HUES6 (cell line): Measurements from ENCODE around the gene HDDC3.

ENCODE experiments used
- H3K27ac ChIP-seq: 2 replicates; pipeline ENCODE4 v1.7.0; 2013; ENCODE audit warnings: low read depth, mild to moderate bottlenecking, low read length, inconsistent platforms
- H3K27me3 ChIP-seq: 2 replicates; pipeline ENCODE4 v1.6.1; 2013; ENCODE audit warnings: low read length; ENCODE audit not compliant: control insufficient read depth, insufficient read depth
- H3K36me3 ChIP-seq: 2 replicates; pipeline ENCODE4 v1.6.1; 2013; ENCODE audit warnings: low read length; ENCODE audit not compliant: control insufficient read depth, insufficient read depth
- H3K4me1 ChIP-seq: 2 replicates; pipeline ENCODE4 v1.6.1; 2013; ENCODE audit warnings: low read length; ENCODE audit not compliant: control insufficient read depth, insufficient read depth
- H3K4me3 ChIP-seq: 2 replicates; pipeline ENCODE4 v1.5.1; 2013; ENCODE audit warnings: low read depth, low read length
- H3K9ac ChIP-seq: one replicate; pipeline ENCODE4 v1.6.1; 2013; ENCODE audit warnings: mild to moderate bottlenecking, low read length
- H3K9me3 ChIP-seq: 2 replicates; pipeline ENCODE4 v1.6.1; 2013; ENCODE audit warnings: low read depth, low read length; ENCODE audit not compliant: control insufficient read depth, insufficient read depth

The HDDC3 gene

GRCh38 chr15:90931828-90932659 lies at the start of gene HDDC3:
HDDC3 (minus strand) TSS chr15:90932549; CDS start chr15:90932540, 9 bp downstream.
- peak within 1 kb of the TSS; percentile 68 for H3K9ac ChIP-seq
- H3K9me3 ChIP-seq = no peaks in the 10 kb centered on the region
- peak within 1 kb of the TSS; percentile 91 for H3K4me3 ChIP-seq
- H3K36me3 ChIP-seq = peaks cover 9% of the 10 kb centered on the region
- peaks cover 8% of the 10 kb centered on the region for H3K27me3 ChIP-seq
- peaks cover 17% of the 10 kb centered on the region for H3K4me1 ChIP-seq
- no peak within 1 kb of the TSS for H3K27ac ChIP-seq

- Histone ChIP-seq H3K36me3 (peaks cover 80% of the 10 kb centered on the region), H3K9ac (no peak overlapping the region), H3K27me3 (no peaks in the 10 kb centered on the region), H3K27ac (no peak overlapping the region), H3K4me1 (no peaks in the 10 kb centered on the region), H3K9me3 (no peaks in the 10 kb centered on the region), H3K4me3 (no peak overlapping the region)
These were observed 49.8 kb upstream of the HDDC3 start for GRCh38 chr15:90982135-90982534.

GRCh38 chr15:90981681-90982080 lies 49.3 kb upstream of the HDDC3 start:
- Histone ChIP-seq H3K9ac (no peak overlapping the region), H3K4me1 (no peaks in the 10 kb centered on the region), H3K4me3 (no peak overlapping the region), H3K9me3 (no peaks in the 10 kb centered on the region), H3K27ac (no peak overlapping the region), H3K27me3 (no peaks in the 10 kb centered on the region), H3K36me3 (peaks cover 85% of the 10 kb centered on the region)

- Histone ChIP-seq H3K27me3 (no peaks in the 10 kb centered on the region), H3K27ac (peak overlapping the region; percentile 61; the same call in 1 of the 2 replicates), H3K36me3 (peaks cover 95% of the 10 kb centered on the region), H3K4me3 (no peak overlapping the region), H3K4me1 (no peaks in the 10 kb centered on the region), H3K9ac (no peak overlapping the region), H3K9me3 (no peaks in the 10 kb centered on the region)
These were observed 47.2 kb upstream of the HDDC3 start for GRCh38 chr15:90979582-90979981.

- Histone ChIP-seq H3K9ac (no peak overlapping the region), H3K9me3 (no peaks in the 10 kb centered on the region), H3K27ac (no peak overlapping the region), H3K4me3 (no peak overlapping the region), H3K27me3 (no peaks in the 10 kb centered on the region), H3K36me3 (peaks cover 87% of the 10 kb centered on the region), H3K4me1 (no peaks in the 10 kb centered on the region)
These were observed 41.9 kb upstream of the HDDC3 start for GRCh38 chr15:90974216-90974615.

GRCh38 chr15:90972133-90972532 lies 39.8 kb upstream of the HDDC3 start:
- Histone ChIP-seq H3K4me1 (no peaks in the 10 kb centered on the region), H3K9me3 (no peaks in the 10 kb centered on the region), H3K4me3 (no peak overlapping the region), H3K27me3 (no peaks in the 10 kb centered on the region), H3K9ac (no peak overlapping the region), H3K36me3 (peaks cover 90% of the 10 kb centered on the region), H3K27ac (no peak overlapping the region)

- H3K9ac ChIP-seq = no peak overlapping the region
- H3K9me3 ChIP-seq = no peaks in the 10 kb centered on the region
- H3K4me3 ChIP-seq = no peak overlapping the region
- peaks cover 91% of the 10 kb centered on the region for H3K36me3 ChIP-seq
- H3K4me1 ChIP-seq = no peaks in the 10 kb centered on the region
- no peak overlapping the region for H3K27ac ChIP-seq
- H3K27me3 ChIP-seq = no peaks in the 10 kb centered on the region
These were observed 37.9 kb upstream of the HDDC3 start for GRCh38 chr15:90970274-90970673.

- Histone ChIP-seq H3K36me3 (peaks cover 86% of the 10 kb centered on the region), H3K4me1 (no peaks in the 10 kb centered on the region), H3K27me3 (no peaks in the 10 kb centered on the region), H3K4me3 (no peak overlapping the region), H3K9me3 (no peaks in the 10 kb centered on the region), H3K9ac (no peak overlapping the region), H3K27ac (no peak overlapping the region)
These were observed 36.1 kb upstream of the HDDC3 start for GRCh38 chr15:90968434-90968833.

- Histone ChIP-seq H3K36me3 (peaks cover 86% of the 10 kb centered on the region), H3K4me3 (no peak overlapping the region), H3K27me3 (no peaks in the 10 kb centered on the region), H3K27ac (no peak overlapping the region), H3K9ac (no peak overlapping the region), H3K9me3 (no peaks in the 10 kb centered on the region), H3K4me1 (no peaks in the 10 kb centered on the region)
These were observed 34.9 kb upstream of the HDDC3 start for GRCh38 chr15:90967206-90967605.

- H3K27me3 ChIP-seq = no peaks in the 10 kb centered on the region
- H3K27ac ChIP-seq = no peak overlapping the region
- peaks cover 93% of the 10 kb centered on the region for H3K36me3 ChIP-seq
- no peaks in the 10 kb centered on the region for H3K9me3 ChIP-seq
- H3K9ac ChIP-seq = no peak overlapping the region
- H3K4me1 ChIP-seq = no peaks in the 10 kb centered on the region
- no peak overlapping the region for H3K4me3 ChIP-seq
These were observed 33.9 kb upstream of the HDDC3 start for GRCh38 chr15:90966262-90966661.

GRCh38 chr15:90962021-90962420 lies 29.7 kb upstream of the HDDC3 start:
- Histone ChIP-seq H3K4me3 (no peak overlapping the region), H3K27me3 (peaks cover 3% of the 10 kb centered on the region; the same call in 1 of the 2 replicates), H3K9me3 (no peaks in the 10 kb centered on the region), H3K36me3 (peaks cover 67% of the 10 kb centered on the region), H3K27ac (no peak overlapping the region), H3K4me1 (peaks cover 8% of the 10 kb centered on the region), H3K9ac (no peak overlapping the region)
